H1 (cell line): Measurements from ENCODE around the gene DIAPH1. TPM values are rescaled to one million over a fixed set of nuclear protein-coding genes. Genes with fewer than 3 reads are reported as not detected.
A peak's percentile ranks its signal among the peaks of the same experiment; 100 is the strongest.

ENCODE experiments used
- EZH2 ChIP-seq: fragments of 200-600 bp; sonication (generic); IDR thresholded peaks from 2 replicates; pipeline ENCODE4 v1.7.1; 2012; ENCODE audit warnings: low read depth, mild to moderate bottlenecking, moderate library complexity, low read length, inconsistent platforms; ENCODE audit not compliant: severe bottlenecking
- POLR2AphosphoS5 ChIP-seq: IDR thresholded peaks from 2 replicates; pipeline ENCODE4 v1.6.1; 2011; ENCODE audit warnings: low read depth, low read length
- SAP30 ChIP-seq: fragments of 300-600 bp; sonication (generic); IDR thresholded peaks from 2 replicates; pipeline ENCODE4 v1.7.1; 2012; ENCODE audit warnings: low read length, moderate library complexity, mild to moderate bottlenecking, inconsistent platforms; ENCODE audit not compliant: insufficient read depth, insufficient replicate concordance
- SIRT6 ChIP-seq: IDR thresholded peaks from one replicate; pipeline ENCODE4 v1.7.1; 2012; ENCODE audit warnings: low read length, inconsistent platforms
- SRF ChIP-seq: IDR thresholded peaks from 2 replicates; pipeline ENCODE4 v1.6.1; 2011; ENCODE audit warnings: mild to moderate bottlenecking, low read depth, low read length, moderate library complexity
- TAF1 ChIP-seq: IDR thresholded peaks from 2 replicates; pipeline ENCODE4 v1.6.1; 2011; ENCODE audit warnings: mild to moderate bottlenecking, low read depth, low read length
- YY1 ChIP-seq: IDR thresholded peaks from 2 replicates; pipeline ENCODE4 v1.6.1; 2011; ENCODE audit warnings: low read depth, mild to moderate bottlenecking, low read length
- polyA plus RNA-seq, 7 experiments: library from polyadenylated mRNA; depleted of rRNA in 3 of 7; stranded (reverse) in 5 of 7; unstranded in 2 of 7; fragments of >200 nt in 5 of 7; fragments of 200-250 nt in 2 of 7; gene quantifications; 1 replicate in 5 of 7; 2 replicates in 1 of 7; 4 replicates in 1 of 7; pipeline versions ENCODE4 v1.2.1 to v1.2.3, GENCODE V29; 2011 to 2013; ENCODE audit warnings: missing spikeins in 2 of 7, mixed read lengths in 2 of 7
- total RNA-seq: library from RNA; stranded (reverse); fragmentation: NEBNext Ultra II Directional; extraction: Animal tissue kit (Norgen Biotek cat#: 25700); gene quantifications from 2 replicates; pipeline ENCODE4 v1.2.1, GENCODE V29; 2021
- TF ChIP-seq, protein P1 (sequence below): fragments of 300-600 bp; sonication (generic); IDR thresholded peaks from 2 replicates; pipeline ENCODE4 v1.7.1; 2012; ENCODE audit warnings: low read length, moderate library complexity, mild to moderate bottlenecking, inconsistent platforms; ENCODE audit not compliant: insufficient replicate concordance

DIAPH1 gene
- total and polyA plus RNA-seq, 2 of the 8 experiments (the other 6 are each of a cell fraction or from before 2014, with no cell fraction given) = 61.2 to 114 TPM

DNA sequence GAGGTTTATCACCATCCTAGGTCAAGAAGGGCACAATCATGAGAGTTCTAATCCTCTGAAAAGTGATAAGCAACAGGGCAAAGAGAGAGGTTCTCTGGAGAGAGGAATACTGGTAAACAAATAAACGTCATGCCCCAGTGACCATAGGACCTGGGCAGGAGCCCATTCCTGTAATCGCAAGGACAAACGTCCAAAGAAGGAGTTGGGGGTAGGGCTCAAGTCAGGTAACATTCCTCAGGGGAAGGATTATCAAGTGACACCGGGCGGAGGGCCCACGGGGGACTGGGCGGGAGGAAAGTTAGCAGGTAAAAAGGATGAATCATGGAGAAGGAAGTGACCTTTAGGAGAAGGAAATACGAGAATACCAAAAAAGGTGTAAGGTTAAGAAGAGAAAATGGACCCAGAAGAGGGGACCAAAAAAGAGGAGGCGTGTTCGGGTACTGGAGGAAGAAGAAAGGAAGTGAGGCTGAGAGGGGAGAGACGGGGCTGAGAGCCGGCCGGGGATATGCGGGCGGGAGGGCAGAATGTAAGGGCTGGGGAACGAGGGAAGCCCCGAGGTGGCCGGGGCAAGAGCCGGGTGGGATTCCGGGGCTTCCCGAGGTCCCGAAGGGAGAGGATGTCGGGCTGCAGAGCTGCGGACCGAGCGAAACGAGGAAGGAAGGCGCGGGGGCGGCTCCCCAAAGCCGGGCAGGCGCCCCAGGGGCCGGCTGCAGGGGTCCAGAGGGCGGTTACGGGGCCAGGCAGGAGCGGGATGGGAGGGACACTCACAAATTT lies 583 bp downstream of the DIAPH1 start (continued):
- TF ChIP-seq, protein P1, sequence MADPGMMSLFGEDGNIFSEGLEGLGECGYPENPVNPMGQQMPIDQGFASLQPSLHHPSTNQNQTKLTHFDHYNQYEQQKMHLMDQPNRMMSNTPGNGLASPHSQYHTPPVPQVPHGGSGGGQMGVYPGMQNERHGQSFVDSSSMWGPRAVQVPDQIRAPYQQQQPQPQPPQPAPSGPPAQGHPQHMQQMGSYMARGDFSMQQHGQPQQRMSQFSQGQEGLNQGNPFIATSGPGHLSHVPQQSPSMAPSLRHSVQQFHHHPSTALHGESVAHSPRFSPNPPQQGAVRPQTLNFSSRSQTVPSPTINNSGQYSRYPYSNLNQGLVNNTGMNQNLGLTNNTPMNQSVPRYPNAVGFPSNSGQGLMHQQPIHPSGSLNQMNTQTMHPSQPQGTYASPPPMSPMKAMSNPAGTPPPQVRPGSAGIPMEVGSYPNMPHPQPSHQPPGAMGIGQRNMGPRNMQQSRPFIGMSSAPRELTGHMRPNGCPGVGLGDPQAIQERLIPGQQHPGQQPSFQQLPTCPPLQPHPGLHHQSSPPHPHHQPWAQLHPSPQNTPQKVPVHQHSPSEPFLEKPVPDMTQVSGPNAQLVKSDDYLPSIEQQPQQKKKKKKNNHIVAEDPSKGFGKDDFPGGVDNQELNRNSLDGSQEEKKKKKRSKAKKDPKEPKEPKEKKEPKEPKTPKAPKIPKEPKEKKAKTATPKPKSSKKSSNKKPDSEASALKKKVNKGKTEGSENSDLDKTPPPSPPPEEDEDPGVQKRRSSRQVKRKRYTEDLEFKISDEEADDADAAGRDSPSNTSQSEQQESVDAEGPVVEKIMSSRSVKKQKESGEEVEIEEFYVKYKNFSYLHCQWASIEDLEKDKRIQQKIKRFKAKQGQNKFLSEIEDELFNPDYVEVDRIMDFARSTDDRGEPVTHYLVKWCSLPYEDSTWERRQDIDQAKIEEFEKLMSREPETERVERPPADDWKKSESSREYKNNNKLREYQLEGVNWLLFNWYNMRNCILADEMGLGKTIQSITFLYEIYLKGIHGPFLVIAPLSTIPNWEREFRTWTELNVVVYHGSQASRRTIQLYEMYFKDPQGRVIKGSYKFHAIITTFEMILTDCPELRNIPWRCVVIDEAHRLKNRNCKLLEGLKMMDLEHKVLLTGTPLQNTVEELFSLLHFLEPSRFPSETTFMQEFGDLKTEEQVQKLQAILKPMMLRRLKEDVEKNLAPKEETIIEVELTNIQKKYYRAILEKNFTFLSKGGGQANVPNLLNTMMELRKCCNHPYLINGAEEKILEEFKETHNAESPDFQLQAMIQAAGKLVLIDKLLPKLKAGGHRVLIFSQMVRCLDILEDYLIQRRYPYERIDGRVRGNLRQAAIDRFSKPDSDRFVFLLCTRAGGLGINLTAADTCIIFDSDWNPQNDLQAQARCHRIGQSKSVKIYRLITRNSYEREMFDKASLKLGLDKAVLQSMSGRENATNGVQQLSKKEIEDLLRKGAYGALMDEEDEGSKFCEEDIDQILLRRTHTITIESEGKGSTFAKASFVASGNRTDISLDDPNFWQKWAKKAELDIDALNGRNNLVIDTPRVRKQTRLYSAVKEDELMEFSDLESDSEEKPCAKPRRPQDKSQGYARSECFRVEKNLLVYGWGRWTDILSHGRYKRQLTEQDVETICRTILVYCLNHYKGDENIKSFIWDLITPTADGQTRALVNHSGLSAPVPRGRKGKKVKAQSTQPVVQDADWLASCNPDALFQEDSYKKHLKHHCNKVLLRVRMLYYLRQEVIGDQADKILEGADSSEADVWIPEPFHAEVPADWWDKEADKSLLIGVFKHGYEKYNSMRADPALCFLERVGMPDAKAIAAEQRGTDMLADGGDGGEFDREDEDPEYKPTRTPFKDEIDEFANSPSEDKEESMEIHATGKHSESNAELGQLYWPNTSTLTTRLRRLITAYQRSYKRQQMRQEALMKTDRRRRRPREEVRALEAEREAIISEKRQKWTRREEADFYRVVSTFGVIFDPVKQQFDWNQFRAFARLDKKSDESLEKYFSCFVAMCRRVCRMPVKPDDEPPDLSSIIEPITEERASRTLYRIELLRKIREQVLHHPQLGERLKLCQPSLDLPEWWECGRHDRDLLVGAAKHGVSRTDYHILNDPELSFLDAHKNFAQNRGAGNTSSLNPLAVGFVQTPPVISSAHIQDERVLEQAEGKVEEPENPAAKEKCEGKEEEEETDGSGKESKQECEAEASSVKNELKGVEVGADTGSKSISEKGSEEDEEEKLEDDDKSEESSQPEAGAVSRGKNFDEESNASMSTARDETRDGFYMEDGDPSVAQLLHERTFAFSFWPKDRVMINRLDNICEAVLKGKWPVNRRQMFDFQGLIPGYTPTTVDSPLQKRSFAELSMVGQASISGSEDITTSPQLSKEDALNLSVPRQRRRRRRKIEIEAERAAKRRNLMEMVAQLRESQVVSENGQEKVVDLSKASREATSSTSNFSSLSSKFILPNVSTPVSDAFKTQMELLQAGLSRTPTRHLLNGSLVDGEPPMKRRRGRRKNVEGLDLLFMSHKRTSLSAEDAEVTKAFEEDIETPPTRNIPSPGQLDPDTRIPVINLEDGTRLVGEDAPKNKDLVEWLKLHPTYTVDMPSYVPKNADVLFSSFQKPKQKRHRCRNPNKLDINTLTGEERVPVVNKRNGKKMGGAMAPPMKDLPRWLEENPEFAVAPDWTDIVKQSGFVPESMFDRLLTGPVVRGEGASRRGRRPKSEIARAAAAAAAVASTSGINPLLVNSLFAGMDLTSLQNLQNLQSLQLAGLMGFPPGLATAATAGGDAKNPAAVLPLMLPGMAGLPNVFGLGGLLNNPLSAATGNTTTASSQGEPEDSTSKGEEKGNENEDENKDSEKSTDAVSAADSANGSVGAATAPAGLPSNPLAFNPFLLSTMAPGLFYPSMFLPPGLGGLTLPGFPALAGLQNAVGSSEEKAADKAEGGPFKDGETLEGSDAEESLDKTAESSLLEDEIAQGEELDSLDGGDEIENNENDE = no peak
- TF ChIP-seq POLR2AphosphoS5 (0 out of 2 replicates have a peak, but pooled peaks have one; percentile 4), YY1 (no peak), EZH2 (no peak), TAF1 (0 out of 2 replicates have a peak, but pooled peaks have one; percentile 36), SIRT6 (no peak), SRF (no peak), SAP30 (no peak)
